HG02610 (cell line): Measurements from ENCODE around the gene UGGT2.
"Not testable (repeated sequence)": the region's sequence is repeated elsewhere in the genome, so short reads cannot be mapped to it uniquely, and the experiment has no call there.

Experiments used
- ATAC-seq: cut with Tn5 transposase; IDR thresholded peaks from one replicate; pipeline ENCODE4 v1.9.1; 2021; ENCODE audit warnings: mild to moderate bottlenecking, moderate library complexity; ENCODE audit not compliant: unreplicated experiment

The UGGT2 gene

GRCh38 chr13:96053003-96053703 lies at the start of gene UGGT2:
UGGT2 (minus strand) TSS chr13:96053401; CDS start chr13:96053312, 89 bp downstream.
- peak; percentile 95 for ATAC-seq

- ATAC-seq: no peak
Measured at GRCh38 chr13:96100457-96101220, 47.4 kb upstream of the UGGT2 start.

GRCh38 chr13:96093296-96094006 lies 40.2 kb upstream of the UGGT2 start:
- ATAC-seq: no peak

- ATAC-seq: no peak
Measured at GRCh38 chr13:96091164-96092117, 38.2 kb upstream of the UGGT2 start.

GRCh38 chr13:96090240-96091101 lies 37.3 kb upstream of the UGGT2 start:
- ATAC-seq: peak; percentile 34

- peak; percentile 41 for ATAC-seq
Measured at GRCh38 chr13:96089749-96090239, 36.6 kb upstream of the UGGT2 start, which contains the start of gene HS6ST3. HS6ST3 (plus strand) TSS chr13:96090107.

- no peak for ATAC-seq
Measured at GRCh38 chr13:96089139-96089538, 35.9 kb upstream of the UGGT2 start.

- ATAC-seq: no peak
Measured at GRCh38 chr13:96086736-96087135, 33.5 kb upstream of the UGGT2 start.

GRCh38 chr13:96082640-96083039 lies 29.4 kb upstream of the UGGT2 start:
- no peak for ATAC-seq

- ATAC-seq: no peak
Measured at GRCh38 chr13:96081888-96082287, 28.7 kb upstream of the UGGT2 start.

GRCh38 chr13:96080676-96081075 lies 27.5 kb upstream of the UGGT2 start:
- no peak for ATAC-seq

GRCh38 chr13:96075953-96076543 lies 22.8 kb upstream of the UGGT2 start:
- no peak for ATAC-seq

- ATAC-seq: no peak
Measured at GRCh38 chr13:96072392-96072791, 19.2 kb upstream of the UGGT2 start.

- no peak for ATAC-seq
Measured at GRCh38 chr13:96071504-96071903, 18.3 kb upstream of the UGGT2 start.

GRCh38 chr13:96068729-96069128 lies 15.5 kb upstream of the UGGT2 start:
- ATAC-seq: no peak

GRCh38 chr13:96065849-96066248 lies 12.6 kb upstream of the UGGT2 start:
- no peak for ATAC-seq

- ATAC-seq: peak; percentile 64
Measured at GRCh38 chr13:96052656-96053002, 572 bp downstream of the UGGT2 start.

- not testable (repeated sequence) for ATAC-seq
Measured at GRCh38 chr13:96051946-96052345, 1.3 kb downstream of the UGGT2 start.

- not testable (repeated sequence) for ATAC-seq
Measured at GRCh38 chr13:96051491-96051890, 1.7 kb downstream of the UGGT2 start.
